Heart right ventricle (tissue), 16 donors: ENCODE data around the gene ACAA2. TPM values are rescaled to one million over a fixed set of nuclear protein-coding genes. Genes with fewer than 3 reads are reported as not detected.
"Not testable (repeated sequence)": the region's sequence is repeated elsewhere in the genome, so short reads cannot be mapped to it uniquely, and the experiment has no call there.

Source experiments
- ATAC-seq, 8 donors: fragments of 200-7000 bp; cut with Tn5 transposase; one replicate each; pipeline ENCODE4 v1.9.1; 2020; ENCODE audit warnings: mild to moderate bottlenecking in 8 of 8, moderate library complexity in 8 of 8, moderate number of reproducible peaks in 1 of 8
- DNase-seq, 2 donors: peaks; one replicate each; pipeline ENCODE4 v3.0.0-alpha.2; 2020
- H3K27ac ChIP-seq, 10 donors: fragments of 200-600 bp; sonication (generic) in 2 of 10; one replicate each; pipeline versions ENCODE4 v1.5.0 to v1.8.0; 2020 to 2022; ENCODE audit warnings: mild to moderate bottlenecking in 3 of 10
- H3K27me3 ChIP-seq, 7 donors: fragments of 200-600 bp; one replicate each; pipeline ENCODE4 v1.8.0; 2021 to 2022; ENCODE audit warnings: mild to moderate bottlenecking in 2 of 7
- H3K36me3 ChIP-seq, 9 donors: fragments of 200-600 bp; sonication (generic) in 1 of 9; one replicate each; pipeline versions ENCODE4 v1.5.0 to v1.8.0; 2020 to 2022; ENCODE audit warnings: mild to moderate bottlenecking in 2 of 9
- H3K4me1 ChIP-seq, 9 donors: fragments of 200-600 bp; sonication (generic) in 1 of 9; one replicate each; pipeline versions ENCODE4 v1.5.0 to v1.8.0; 2020 to 2022; ENCODE audit warnings: mild to moderate bottlenecking in 4 of 9
- H3K4me3 ChIP-seq, 10 donors: fragments of 200-600 bp; sonication (generic) in 2 of 10; one replicate each; pipeline versions ENCODE4 v1.5.0 to v1.8.0; 2020 to 2022; ENCODE audit warnings: mild to moderate bottlenecking in 7 of 10, moderate library complexity in 2 of 10
- H3K9me3 ChIP-seq, 11 donors: fragments of 200-600 bp in 10 of 11; sonication (generic) in 2 of 11; one replicate each; pipeline versions ENCODE4 v1.5.0 to v1.8.0; 2013 to 2022; ENCODE audit warnings: mild to moderate bottlenecking in 2 of 11, control low read depth in 1 of 11, moderate library complexity in 1 of 11
- CTCF ChIP-seq, 9 donors: fragments of 200-600 bp; sonication (generic) in 2 of 9; IDR thresholded peaks; one replicate each; pipeline versions ENCODE4 v1.5.0 to v1.8.0; 2021 to 2022; ENCODE audit warnings: antibody characterized with exemption in 9 of 9, mild to moderate bottlenecking in 5 of 9, moderate library complexity in 1 of 9
- WGBS, 2 donors: extraction: QIAGEN DNeasy Blood & Tissue Kit; methylation state at CpG; one replicate each; pipeline ENCODE4 v1.1.7; 2013; ENCODE audit warnings: inconsistent platforms in 1 of 2; 5-methylcytosine and 5-hydroxymethylcytosine counted together
- intact Hi-C, 10 donors: fragments of 100-400 bp; cut with DNase I; formaldehyde crosslinking; loops; one replicate each; pipeline versions ENCODE4 v1.11.1 to v1.14.2; 2022
- polyA plus RNA-seq, 2 donors: library from polyadenylated mRNA; stranded (reverse); fragments of 200-250 nt; gene quantifications; one replicate each; pipeline ENCODE4 v1.2.3, GENCODE V29; 2013
- total RNA-seq, 10 donors: library from RNA; stranded (reverse); fragmentation: NEBNext Ultra II Directional in 3 of 10; extraction: Animal tissue kit (Norgen Biotek cat#: 25700) in 3 of 10; gene quantifications; one replicate each; pipeline versions ENCODE4 v1.2.1 to v1.2.4, GENCODE V29; 2021 to 2023
- donor health status: Arrhythmogenic right ventricular cardiomyopathy.
- donor health status: ischemic (EF 13 %, LVEDD 7.1; RV severe dilation, severe dysfunction).
- donor health status: healthy with polysubstance abuse.
- donor health status: DM: no; HTN: yes; CAD: no.
- donor health status: DM: no; HTN: no; CAD: no.
- donor health status: ischemic (EF 25% LVEDD 6.9; RV normal size, moderate dysfunction).
- donor health status: ischemic (EF 25% LVEDD 5.7; RV mildly dilated, moderate dysfunction).
- donor health status: healthy.
- donor health status: DM: yes; HTN: yes; CAD: no.
- donor health status: Ischemic cardiomyopathy.
- donor health status: ischemic (EF 35%, LVEDD 5.7; RV mildly dilated, moderate dysfunction).
- donor health status: nonischemic (EF 11% LVEDD 7.7; RV severe dilation, severe dysfunction).
- donor health status: DM: yes; HTN: yes; CAD: no.
- donor health status: PGD.
- donor health status: ischemic (EF 29% LVEDD 5.4; RV normal size, mild dysfunction).
- donor health status: nonischemic (EF 23%, LVEDD 6.1; RV moderate dilation, normal function).

Gene ACAA2
- total and polyA plus RNA-seq, 12 donors: 46.7 to 377 (median 247) TPM

DNA sequence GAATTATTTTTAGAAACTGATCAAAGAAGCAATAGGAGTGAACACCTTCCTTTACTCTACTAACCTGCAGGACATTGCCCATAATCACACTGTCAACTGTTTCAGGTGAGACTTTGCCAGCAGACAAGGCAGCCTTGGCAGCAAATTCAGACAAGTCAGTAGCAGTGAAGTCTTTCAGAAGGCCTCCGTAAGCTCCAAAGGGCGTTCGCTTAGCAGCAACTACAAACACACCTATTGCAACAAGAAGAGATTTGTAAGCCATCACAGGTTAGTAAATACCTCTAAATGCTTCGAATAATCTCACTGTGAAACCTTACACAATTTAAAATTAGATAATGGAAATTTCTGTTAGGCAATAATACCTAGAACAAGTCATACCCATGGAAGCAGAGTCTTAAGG is 10.7 kb downstream of the ACAA2 start:
- Histone ChIP-seq H3K9me3 (no peaks in the 10 kb centered on the region), H3K4me3 (no peak overlapping the region), H3K27me3 (no peaks in the 10 kb centered on the region), H3K4me1 (peaks cover 0 to 21% (median 4%) of the 10 kb centered on the region in 9 donors), H3K36me3 (peaks cover 0 to 34% (median 0%) of the 10 kb centered on the region in 9 donors), H3K27ac (no peak overlapping the region)
- ATAC-seq (no peak), DNase-seq (no peak)
- 76 to 84% methylated on average over 4 of the region's 4 CpGs for WGBS, 2 donors
- TF ChIP-seq CTCF (IDR thresholded peaks at IDR 0.05): no peak
- intact Hi-C loops: no loop called here

- H3K9me3 ChIP-seq, ATAC-seq, intact Hi-C loops, H3K4me3 ChIP-seq, H3K27me3 ChIP-seq, H3K27ac ChIP-seq, DNase-seq: not testable (repeated sequence)
- Histone ChIP-seq H3K4me1 (peaks cover 0 to 14% (median 4%) of the 10 kb centered on the region in 9 donors), H3K36me3 (peaks cover 0 to 55% (median 7%) of the 10 kb centered on the region in 9 donors)
- WGBS, 2 donors: 59 to 76% methylated on average over 4 of the region's 5 CpGs
These were observed 12.8 kb downstream of the ACAA2 start for GRCh38 chr18:49800491-49800890.

DNA sequence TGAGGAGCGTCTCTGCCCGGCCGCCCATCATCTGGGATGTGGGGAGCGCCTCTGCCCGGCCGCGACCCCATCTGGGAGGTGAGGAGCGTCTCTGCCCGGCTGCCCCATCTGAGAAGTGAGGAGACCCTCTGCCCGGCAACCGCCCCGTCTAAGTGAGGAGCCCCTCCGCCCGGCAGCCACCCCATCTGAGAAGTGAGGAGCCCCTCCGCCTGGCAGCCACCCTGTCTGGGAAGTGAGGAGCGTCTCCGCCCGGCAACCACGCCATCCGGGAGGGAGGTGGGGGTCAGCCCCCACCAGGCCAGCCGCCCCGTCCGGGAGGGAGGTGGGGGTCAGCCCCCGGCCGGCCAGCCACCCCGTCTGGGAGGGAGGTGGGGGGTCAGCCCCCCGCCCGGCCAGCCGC is 13.5 kb downstream of the ACAA2 start:
- ATAC-seq, H3K4me3 ChIP-seq, DNase-seq, H3K9me3 ChIP-seq, H3K27ac ChIP-seq, H3K27me3 ChIP-seq: not testable (repeated sequence)
- intact Hi-C loops: loop anchor here in 1 of 10 donors (10.0 kb wide), 1 partner anchor 55 kb away; no protein-coding TSS in a partner anchor
- peaks cover 0 to 62% (median 7%) of the 10 kb centered on the region in 9 donors for H3K36me3 ChIP-seq
- H3K4me1 ChIP-seq: peaks cover 0 to 12% (median 4%) of the 10 kb centered on the region in 9 donors
- 93 to 99% methylated on average over 8 to 16 of the region's 29 CpGs for WGBS, 2 donors

GRCh38 chr18:49798001-49798400 is 15.3 kb downstream of the ACAA2 start:
- Histone ChIP-seq H3K27ac (no peak overlapping the region), H3K9me3 (no peaks in the 10 kb centered on the region), H3K27me3 (no peaks in the 10 kb centered on the region), H3K4me3 (no peak overlapping the region), H3K36me3 (peaks cover 0 to 80% (median 17%) of the 10 kb centered on the region in 9 donors), H3K4me1 (peaks cover 0 to 6% (median 0%) of the 10 kb centered on the region in 9 donors)
- no peak for ATAC-seq
- TF ChIP-seq CTCF (IDR thresholded peaks at IDR 0.05): no peak
- intact Hi-C loops: loop anchor here in 1 of 10 donors (10.0 kb wide), 1 partner anchor 57 kb away; no protein-coding TSS in a partner anchor
- 97 to 98% methylated on average over 4 of the region's 4 CpGs for WGBS, 2 donors
- no peak for DNase-seq

DNA sequence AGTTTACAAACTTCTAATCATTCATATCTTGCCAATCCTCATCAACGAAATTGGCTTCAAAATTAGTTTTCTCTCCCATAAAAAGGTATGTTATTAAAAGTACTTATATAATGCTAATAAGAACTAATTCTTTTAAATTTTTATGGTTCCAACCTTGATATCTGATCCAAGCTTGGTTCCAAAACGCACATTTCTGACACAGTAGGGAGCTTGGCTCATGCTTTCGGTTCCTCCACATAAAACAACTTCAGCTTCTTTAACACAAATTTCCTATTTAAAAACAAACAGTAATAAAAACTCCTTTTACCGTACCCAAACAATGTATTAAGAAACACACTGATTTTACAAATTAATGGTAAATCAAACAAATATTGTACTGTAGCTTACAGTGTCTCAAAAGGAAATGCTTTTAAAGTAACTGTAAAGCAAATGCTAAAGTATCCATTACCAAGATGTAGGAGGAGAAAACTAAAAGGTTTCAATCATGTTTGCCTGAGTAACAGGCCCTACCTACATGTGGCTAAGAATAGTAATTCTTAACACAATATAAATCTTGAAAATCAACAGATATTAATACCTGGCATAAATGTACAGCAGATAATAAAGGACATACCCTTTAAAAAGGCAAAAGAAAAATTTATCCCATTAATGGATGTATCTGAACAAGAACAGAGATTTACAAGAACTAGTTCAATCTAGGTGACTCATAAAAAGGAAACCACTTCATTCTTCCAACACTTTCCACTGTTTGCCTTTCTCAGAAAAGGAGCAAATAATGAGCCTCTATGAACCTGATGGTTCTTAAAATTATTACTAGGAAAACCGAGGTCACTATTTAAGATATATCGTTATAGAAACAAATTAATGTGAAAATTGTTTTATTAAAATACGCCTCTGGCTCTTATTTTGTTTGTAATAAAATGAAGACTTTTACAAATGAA is 17.5 kb downstream of the ACAA2 start:
- WGBS, 2 donors: 96 to 97% methylated on average over 7 of the region's 7 CpGs
- Histone ChIP-seq H3K4me1 (no peaks in the 10 kb centered on the region), H3K9me3 (no peaks in the 10 kb centered on the region), H3K27ac (no peak overlapping the region), H3K27me3 (no peaks in the 10 kb centered on the region), H3K4me3 (no peak overlapping the region), H3K36me3 (peaks cover 0 to 82% (median 26%) of the 10 kb centered on the region in 9 donors)
- intact Hi-C loops: loop anchor here in 1 of 10 donors (10.0 kb wide), 1 partner anchor 59 kb away; no protein-coding TSS in a partner anchor
- no peak for TF ChIP-seq CTCF (IDR thresholded peaks at IDR 0.05)
- ATAC-seq (no peak), DNase-seq (no peak)
